GM12878 (cell line): ENCODE measurements around the gene PUS3. TPM values are rescaled to one million over a fixed set of nuclear protein-coding genes. Genes with fewer than 3 reads are reported as not detected.
A peak's percentile ranks its signal among the peaks of the same experiment; 100 is the strongest.

ENCODE experiments used
- BACH1 ChIP-seq: fragments of 450-650 bp; IDR thresholded peaks from 2 replicates; pipeline ENCODE4 v1.6.1; 2017; ENCODE audit warnings: mild to moderate bottlenecking, borderline replicate concordance
- EED ChIP-seq: sonication (generic); IDR thresholded peaks from 2 replicates; pipeline ENCODE4 v1.6.1; 2016; ENCODE audit warnings: antibody characterized with exemption, low read depth
- FOXK2 ChIP-seq: fragments of 450-650 bp; IDR thresholded peaks from 2 replicates; pipeline ENCODE4 v1.6.1; 2017; ENCODE audit warnings: mild to moderate bottlenecking, moderate library complexity
- HDAC6 ChIP-seq: fragments of 200-600 bp; sonication (generic); IDR thresholded peaks from one replicate; pipeline ENCODE4 v1.8.0; 2017; ENCODE audit warnings: antibody characterized with exemption; ENCODE audit not compliant: unreplicated experiment
- KDM1A ChIP-seq: fragments of 200-600 bp; sonication (generic); IDR thresholded peaks from 2 replicates; pipeline ENCODE4 v1.6.1; 2016; ENCODE audit warnings: borderline replicate concordance
- KLF5 ChIP-seq: fragments of 450-650 bp; IDR thresholded peaks from 2 replicates; pipeline ENCODE4 v1.6.1; 2014; ENCODE audit warnings: mild to moderate bottlenecking; ENCODE audit not compliant: partially characterized antibody
- MTA3 ChIP-seq: IDR thresholded peaks from 2 replicates; pipeline ENCODE4 v1.6.1; 2012; ENCODE audit warnings: low read length, inconsistent platforms, borderline replicate concordance
- NFXL1 ChIP-seq: fragments of 450-650 bp; IDR thresholded peaks from 2 replicates; pipeline ENCODE4 v1.6.1; 2017; ENCODE audit warnings: antibody characterized with exemption, mild to moderate bottlenecking, borderline replicate concordance
- NFYA ChIP-seq: IDR thresholded peaks from 2 replicates; pipeline ENCODE4 v1.6.1; 2011; ENCODE audit warnings: low read depth, mild to moderate bottlenecking, low read length, improper control_type of control experiment, borderline replicate concordance
- NR2F1 ChIP-seq: fragments of 450-650 bp; conservative IDR thresholded peaks from 2 replicates; pipeline ENCODE4 v1.6.1; 2017; ENCODE audit warnings: mild to moderate bottlenecking
- RAD51 ChIP-seq: fragments of 450-650 bp; IDR thresholded peaks from 2 replicates; pipeline ENCODE4 v1.6.1; 2016; ENCODE audit warnings: moderate library complexity, mild to moderate bottlenecking, inconsistent platforms
- SIX5 ChIP-seq: IDR thresholded peaks from 2 replicates; pipeline ENCODE4 v1.6.1; 2011; ENCODE audit warnings: mild to moderate bottlenecking, low read depth, low read length, moderate library complexity; ENCODE audit not compliant: severe bottlenecking
- USF2 ChIP-seq: IDR thresholded peaks from 2 replicates; pipeline ENCODE4 v1.6.1; 2011; ENCODE audit warnings: low read depth, low read length, improper control_type of control experiment, borderline replicate concordance
- YBX1 ChIP-seq: fragments of 450-650 bp; IDR thresholded peaks from 2 replicates; pipeline ENCODE4 v1.6.1; 2016; ENCODE audit warnings: antibody characterized with exemption
- ZNF687 ChIP-seq: fragments of 450-650 bp; IDR thresholded peaks from 2 replicates; pipeline ENCODE4 v1.6.1; 2017; ENCODE audit warnings: mild to moderate bottlenecking, moderate library complexity
- polyA plus RNA-seq, 11 experiments: library from polyadenylated mRNA; depleted of rRNA in 4 of 11; unstranded in 6 of 11; stranded (reverse) in 5 of 11; fragments of >200 nt; fragmentation: Nextera tagmentation in 4 of 11; fragmentation: Illumina TruSeq in 1 of 11; extraction: Ambion mirVana in 4 of 11; extraction: Trizol in 1 of 11; gene quantifications; 1 replicate in 1 of 11; 2 replicates in 10 of 11; pipeline versions ENCODE4 v1.2.1 to v1.2.3, GENCODE V29; 2011 to 2016; ENCODE audit warnings: inconsistent platforms in 2 of 11, missing spikeins in 2 of 11, low read depth in 1 of 11
- total RNA-seq, 4 experiments: library from RNA; depleted of rRNA in 3 of 4; stranded (reverse); fragments of >200 nt in 3 of 4; fragmentation: Illumina TruSeq in 1 of 4; extraction: Trizol in 1 of 4; gene quantifications; 2 replicates each; pipeline versions ENCODE4 v1.2.1 to v1.2.3, GENCODE V29; 2013 to 2021

Gene PUS3
- total and polyA plus RNA-seq, 10 of the 15 experiments (the other 5 are each of a cell fraction or from before 2014, with no cell fraction given), result 10.9 to 22.4 (median 14.3) TPM

GRCh38 chr11:125902927-125903710 lies at the start of gene PUS3 (continued):
- TF ChIP-seq ZNF687 (no peak), RAD51 (no peak), YBX1 (no peak), EED (no peak), NR2F1 (no peak), KDM1A (no peak), KLF5 (no peak), SIX5 (peak; percentile 90), FOXK2 (no peak), USF2 (no peak), HDAC6 (no peak), NFXL1 (no peak), BACH1 (peak; percentile 41; the same call in 1 of the 2 replicates), NFYA (no peak), MTA3 (no peak)
